Brain microvascular endothelial cell (primary cell): ENCODE measurements around the gene SMPDL3A.

Source experiments
- DNase-seq: peaks from one replicate; pipeline ENCODE4 v3.0.0-alpha.2; 2020
- H3K27ac ChIP-seq: fragments of 250-450 bp; sonication (Bioruptor Pico); 2 replicates; pipeline ENCODE4 v1.5.1; 2020; ENCODE audit warnings: mild to moderate bottlenecking, moderate library complexity
- H3K27me3 ChIP-seq: fragments of 250-450 bp; sonication (Bioruptor Pico); replicated peaks from 2 replicates; pipeline ENCODE4 v1.5.1; 2020; ENCODE audit warnings: mild to moderate bottlenecking
- H3K36me3 ChIP-seq: fragments of 250-450 bp; sonication (Bioruptor Pico); replicated peaks from 2 replicates; pipeline ENCODE4 v1.5.1; 2020; ENCODE audit warnings: mild to moderate bottlenecking
- H3K4me3 ChIP-seq: 2 replicates; pipeline ENCODE4 v1.5.1; 2011; ENCODE audit warnings: low read depth, mild to moderate bottlenecking, control low read depth, low read length, moderate library complexity
- CTCF ChIP-seq: IDR thresholded peaks from 2 replicates; pipeline ENCODE4 v1.5.1; 2011; ENCODE audit warnings: low read depth, mild to moderate bottlenecking, moderate library complexity, low read length, control low read depth, inconsistent platforms; ENCODE audit errors: missing control alignments
- in situ Hi-C: cut with HindIII; loops from 2 replicates; pipeline ENCODE4 v1.10.0; 2017; ENCODE audit warnings: low sequenced_read_pairs, low pct_ligation_motif_present

The SMPDL3A gene

GRCh38 chr6:122825163-122825562 lies 36.1 kb downstream of the SMPDL3A start:
- Histone ChIP-seq H3K27ac (no peak overlapping the region), H3K27me3 (no peaks in the 10 kb centered on the region), H3K4me3 (no peak overlapping the region), H3K36me3 (no peaks in the 10 kb centered on the region)
- TF ChIP-seq CTCF: no peak
- no peak for DNase-seq
- in situ Hi-C loops: loop anchor here (25.0 kb wide), 2 partner anchors 88 to 338 kb away; no protein-coding TSS in a partner anchor

GRCh38 chr6:122829456-122829855 lies 40.4 kb downstream of the SMPDL3A start:
- no peak overlapping the region for H3K4me3 ChIP-seq
- no peak for DNase-seq
- no peaks in the 10 kb centered on the region for H3K36me3 ChIP-seq
- in situ Hi-C loops: loop anchor here (25.0 kb wide), 2 partner anchors 92 to 342 kb away; no protein-coding TSS in a partner anchor
- no peak overlapping the region for H3K27ac ChIP-seq
- no peaks in the 10 kb centered on the region for H3K27me3 ChIP-seq
- TF ChIP-seq CTCF: no peak

GRCh38 chr6:122831511-122831910 lies 42.5 kb downstream of the SMPDL3A start:
- Histone ChIP-seq H3K36me3 (no peaks in the 10 kb centered on the region), H3K4me3 (no peak overlapping the region), H3K27me3 (no peaks in the 10 kb centered on the region), H3K27ac (no peak overlapping the region)
- TF ChIP-seq CTCF: no peak
- no peak for DNase-seq
- in situ Hi-C loops: loop anchor here (25.0 kb wide), 2 partner anchors 94 to 344 kb away; no protein-coding TSS in a partner anchor

GRCh38 chr6:122832459-122832858 lies 43.4 kb downstream of the SMPDL3A start:
- in situ Hi-C loops: loop anchor here (25.0 kb wide), 2 partner anchors 95 to 345 kb away; no protein-coding TSS in a partner anchor
- Histone ChIP-seq H3K27me3 (no peaks in the 10 kb centered on the region), H3K36me3 (no peaks in the 10 kb centered on the region), H3K4me3 (no peak overlapping the region), H3K27ac (no peak overlapping the region)
- no peak for DNase-seq
- TF ChIP-seq CTCF: no peak

- H3K27me3 ChIP-seq: no peaks in the 10 kb centered on the region
- H3K4me3 ChIP-seq: peak overlapping the region; percentile 29
- H3K27ac ChIP-seq: no peak overlapping the region
- in situ Hi-C loops: loop anchor here (25.0 kb wide), 2 partner anchors 96 to 346 kb away; no protein-coding TSS in a partner anchor
- TF ChIP-seq CTCF: no peak
- DNase-seq: no peak
- H3K36me3 ChIP-seq: no peaks in the 10 kb centered on the region
These were observed 44.0 kb downstream of the SMPDL3A start for GRCh38 chr6:122833021-122833491.
